CD4-positive, alpha-beta T cell treated with Interferon alpha-2 for 1 hour (primary cell): ENCODE measurements around the gene UPF3A.
"Not testable (repeated sequence)": the region's sequence is repeated elsewhere in the genome, so short reads cannot be mapped to it uniquely, and the experiment has no call there.

ENCODE experiments used
- DNase-seq, 2 donors: peaks; one replicate each; pipeline ENCODE4 v3.0.0-alpha.2; 2020 to 2022

Gene UPF3A

GRCh38 chr13:114309806-114310410 lies 28.5 kb downstream of the UPF3A start:
- no peak for DNase-seq

GRCh38 chr13:114310956-114311355 lies 29.6 kb downstream of the UPF3A start:
- no peak for DNase-seq

GRCh38 chr13:114311387-114311786 lies 30.0 kb downstream of the UPF3A start:
- no peak for DNase-seq

GRCh38 chr13:114311908-114312307 lies 30.5 kb downstream of the UPF3A start:
- no peak for DNase-seq

- DNase-seq, result peak in 1 of 2 donors; percentile 9
Measured at GRCh38 chr13:114313061-114313860, 31.9 kb downstream of the UPF3A start.

GRCh38 chr13:114314074-114314912 lies 32.9 kb downstream of the UPF3A start, which contains the start of gene CHAMP1:
CHAMP1 (plus strand) TSS chr13:114314503; CDS start chr13:114323843, 9,340 bp downstream.
- DNase-seq, result peak; percentile 89 to 91

- peak in 1 of 2 donors; percentile 32 for DNase-seq
Measured at GRCh38 chr13:114315074-114315785, 33.8 kb downstream of the UPF3A start.

GRCh38 chr13:114318624-114319023 lies 37.2 kb downstream of the UPF3A start:
- DNase-seq, result no peak

GRCh38 chr13:114319441-114319913 lies 38.1 kb downstream of the UPF3A start:
- no peak for DNase-seq

GRCh38 chr13:114320065-114320464 lies 38.7 kb downstream of the UPF3A start:
- DNase-seq, result no peak

GRCh38 chr13:114321256-114321655 lies 39.9 kb downstream of the UPF3A start:
- no peak for DNase-seq

- no peak for DNase-seq
Measured at GRCh38 chr13:114323349-114323748, 41.9 kb downstream of the UPF3A start.

GRCh38 chr13:114324334-114324733 lies 42.9 kb downstream of the UPF3A start:
- no peak for DNase-seq

GRCh38 chr13:114325729-114326128 lies 44.3 kb downstream of the UPF3A start:
- no peak for DNase-seq

GRCh38 chr13:114328034-114328433 lies 46.6 kb downstream of the UPF3A start:
- no peak for DNase-seq

GRCh38 chr13:114328595-114328994 lies 47.2 kb downstream of the UPF3A start:
- no peak for DNase-seq

- no peak for DNase-seq
Measured at GRCh38 chr13:114330086-114330485, 48.7 kb downstream of the UPF3A start.

GRCh38 chr13:114333881-114334280 lies 52.5 kb downstream of the UPF3A start:
- DNase-seq, result not testable (repeated sequence)

- DNase-seq, result peak in 1 of 2 donors; percentile 14
Measured at GRCh38 chr13:114334305-114335053, 53.1 kb downstream of the UPF3A start.

- DNase-seq, result not testable (repeated sequence)
Measured at GRCh38 chr13:114336457-114336856, 55.1 kb downstream of the UPF3A start.

GRCh38 chr13:114338959-114339358 lies 57.6 kb downstream of the UPF3A start:
- no peak for DNase-seq
